ENCODE results near the gene PLTP.
"Not testable (repeated sequence)": the region's sequence is repeated elsewhere in the genome, so short reads cannot be mapped to it uniquely, and the experiment has no call there.

DNA sequence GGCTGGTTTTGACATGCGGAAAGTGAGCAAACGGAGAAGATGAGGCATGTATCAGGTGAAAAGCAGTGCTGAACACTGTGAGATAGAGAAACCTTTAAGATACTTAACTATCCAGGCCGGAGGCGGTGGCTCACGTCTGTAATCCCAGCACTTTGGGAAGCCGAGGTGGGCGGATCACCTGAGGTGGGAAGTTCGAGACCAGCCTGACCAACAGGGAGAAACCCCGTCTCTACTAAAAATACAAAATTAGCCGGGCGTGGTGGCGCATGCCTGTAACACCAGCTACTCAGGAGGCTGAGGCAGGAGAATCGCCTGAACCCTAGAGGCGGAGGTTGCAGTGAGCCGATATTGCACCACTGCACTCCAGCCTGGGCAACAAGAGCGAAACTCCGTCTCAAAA is 19.7 kb upstream of the PLTP start:
- TF ChIP-seq KDM4B (CRISPR knock-in tag; IDR thresholded peaks at IDR 0.05); SIN3A (IDR thresholded peaks at IDR 0.05; ENCODE audit: borderline replicate concordance, low read depth, low read length); ZNF577 (CRISPR knock-in tag; IDR thresholded peaks at IDR 0.05; ENCODE audit: borderline replicate concordance, low read depth); RAD21 (CRISPR knock-in tag; IDR thresholded peaks at IDR 0.05): not testable (repeated sequence)
- TF ChIP-seq, protein P1, sequence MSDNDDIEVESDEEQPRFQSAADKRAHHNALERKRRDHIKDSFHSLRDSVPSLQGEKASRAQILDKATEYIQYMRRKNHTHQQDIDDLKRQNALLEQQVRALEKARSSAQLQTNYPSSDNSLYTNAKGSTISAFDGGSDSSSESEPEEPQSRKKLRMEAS (IDR thresholded peaks at IDR 0.05) = not testable (repeated sequence)

Measured in HepG2 (cell line).